SKM-1 treated with dmso at 0.1 percent for 144 hours (cell line): ENCODE results near the gene ELAVL3.
"Not testable (repeated sequence)": the region's sequence is repeated elsewhere in the genome, so short reads cannot be mapped to it uniquely, and the experiment has no call there.

ENCODE experiments used
- DNase-seq: peaks from one replicate; lab custom pipeline; 2025; ENCODE audit not compliant: unreplicated experiment; lab: John Stamatoyannopoulos, UW

The ELAVL3 gene

DNA sequence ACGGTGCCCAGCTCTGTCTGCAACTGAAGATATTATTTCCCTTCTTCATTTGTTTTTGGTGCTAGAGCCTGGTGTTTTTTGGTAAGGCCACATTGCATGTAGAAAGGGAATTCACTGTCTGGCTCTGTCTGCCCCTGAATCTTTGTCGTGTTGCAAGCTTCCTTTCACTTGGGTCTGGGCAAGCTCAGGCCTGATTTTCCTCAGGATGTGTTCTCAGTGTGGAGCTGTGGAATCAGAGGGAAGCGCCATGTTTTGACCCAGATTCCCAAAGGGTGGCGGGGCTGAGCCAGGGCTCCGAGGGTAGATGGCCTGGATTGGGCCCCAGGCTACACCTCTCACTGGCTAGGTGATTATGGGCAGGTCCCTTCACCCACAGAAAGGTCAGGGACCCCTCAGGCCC is 36.8 kb downstream of the ELAVL3 start:
- no peak for DNase-seq

DNA sequence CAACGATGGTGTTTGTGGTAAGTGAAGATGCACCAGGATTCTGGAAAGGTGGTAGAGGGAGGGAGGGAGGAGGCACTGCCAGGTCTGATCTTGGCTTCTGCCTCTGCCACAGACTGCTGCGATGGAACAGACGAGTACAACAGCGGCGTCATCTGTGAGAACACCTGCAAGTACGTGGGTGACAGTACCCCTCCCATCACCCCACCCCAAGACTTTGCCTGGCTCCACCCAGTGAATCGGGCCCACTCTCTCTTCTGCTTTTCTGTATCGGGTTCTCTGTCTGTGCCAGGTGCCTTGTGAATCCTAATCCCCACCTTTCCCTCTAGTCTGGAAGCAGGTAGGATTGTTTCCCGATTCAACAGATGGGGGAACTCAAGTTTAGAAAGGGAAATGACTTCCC is 42.9 kb downstream of the ELAVL3 start:
- no peak for DNase-seq

DNA sequence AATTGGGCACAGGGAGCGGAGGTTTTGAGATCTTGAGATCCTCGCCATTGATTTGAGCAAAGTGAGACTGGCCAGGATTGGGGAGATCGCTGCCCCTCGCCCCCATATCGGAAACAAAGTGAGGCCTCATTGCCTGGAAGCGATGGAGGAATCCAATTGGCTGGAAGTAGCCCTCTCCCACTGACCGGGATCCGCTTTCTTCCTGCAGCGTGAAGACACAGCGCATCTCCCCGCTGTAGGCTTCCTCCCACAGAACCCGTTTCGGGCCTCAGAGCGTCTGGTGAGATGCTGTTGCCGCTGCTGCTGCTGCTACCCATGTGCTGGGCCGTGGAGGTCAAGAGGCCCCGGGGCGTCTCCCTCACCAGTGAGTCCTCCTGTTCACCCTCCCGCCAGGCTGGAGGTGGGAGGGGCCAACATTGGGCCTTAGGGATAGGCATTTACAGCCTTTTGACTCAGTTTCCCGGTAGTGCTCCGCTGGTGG is 45.0 kb downstream of the ELAVL3 start:
- DNase-seq = no peak

DNA sequence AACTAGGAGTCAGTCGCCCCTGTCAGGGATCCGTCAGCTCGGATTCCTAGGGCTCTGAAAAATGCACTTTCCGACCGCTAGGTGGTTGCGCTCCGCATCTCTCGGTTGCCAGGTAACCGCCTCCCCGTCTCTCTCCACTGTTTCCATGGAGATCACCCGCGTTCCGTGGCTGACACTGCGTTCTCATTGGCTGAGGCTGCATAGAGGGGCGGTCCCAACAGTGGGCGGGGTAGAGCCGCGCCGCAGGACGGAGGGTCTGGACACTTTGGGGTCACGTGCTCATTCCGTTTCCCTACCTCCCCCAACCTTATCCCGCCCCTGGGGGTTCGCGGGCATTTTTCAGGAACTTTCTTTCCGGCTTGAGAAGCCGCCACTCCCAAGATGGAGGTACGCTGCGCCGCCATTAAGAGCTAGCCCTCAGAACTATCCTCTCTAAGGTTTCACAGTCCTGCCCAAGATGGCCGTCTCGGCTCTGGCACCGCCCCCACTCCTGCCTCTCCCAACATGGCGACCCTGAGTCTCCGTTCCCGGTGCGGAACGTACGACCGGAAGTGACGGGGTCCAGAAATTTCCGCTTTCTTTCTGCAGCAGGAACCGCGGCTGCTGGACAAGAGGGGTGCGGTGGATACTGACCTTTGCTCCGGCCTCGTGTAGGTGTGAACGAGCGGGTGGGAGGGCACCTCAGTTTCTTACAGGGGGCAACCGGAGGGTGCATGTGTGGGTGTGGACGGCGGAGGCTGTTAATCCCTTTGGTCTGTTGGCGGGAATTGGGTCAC is 45.6 kb downstream of the ELAVL3 start, which contains the start of the genes ODAD3 and PRKCSH:
Gene ODAD3 (minus strand): TSS at position 65 of the 776 bp plus-strand sequence. CDS start 105 bp downstream, outside the sequence.
Gene PRKCSH (plus strand): TSS at position 579 of the 776 bp plus-strand sequence. CDS start 483 bp downstream, outside the sequence.
- peak; percentile 100 for DNase-seq

DNA sequence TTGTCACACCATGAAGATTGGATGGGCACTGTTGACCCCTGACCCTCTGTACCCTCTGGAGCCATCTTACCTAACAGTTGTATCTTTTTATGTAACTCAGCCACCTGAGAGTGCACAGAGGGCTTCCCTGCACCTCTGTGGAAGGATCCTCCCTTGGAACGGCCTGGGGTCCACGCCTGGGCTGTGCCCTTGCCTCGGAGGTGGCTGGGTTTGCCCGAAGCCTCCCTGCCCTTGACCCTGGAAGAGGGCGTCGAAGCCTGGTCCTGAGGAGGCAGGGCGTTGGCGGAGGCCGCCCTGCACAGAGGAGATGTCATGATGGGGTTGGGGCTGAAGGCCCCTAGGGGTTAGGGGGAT is 46.2 kb downstream of the ELAVL3 start:
- no peak for DNase-seq

DNA sequence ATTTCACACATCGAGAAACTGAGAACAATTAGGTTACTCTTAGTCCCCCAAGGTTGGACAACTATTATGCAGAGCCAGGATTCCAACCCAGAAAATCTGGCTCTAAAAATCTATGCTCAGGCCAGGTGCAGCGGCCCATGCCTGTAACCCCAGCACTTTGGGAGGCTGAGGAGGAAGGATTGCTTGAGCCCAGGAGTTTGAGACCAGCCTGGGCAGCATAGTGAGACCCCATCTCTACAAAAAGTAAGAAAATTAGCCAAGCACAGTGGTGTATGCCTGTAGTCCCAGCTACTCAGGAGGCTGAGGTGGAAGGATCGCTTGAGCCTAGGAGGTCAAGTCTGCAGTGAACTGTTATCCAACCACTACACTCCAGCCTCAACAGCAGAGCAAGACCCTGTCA is 47.3 kb downstream of the ELAVL3 start:
- not testable (repeated sequence) for DNase-seq

DNA sequence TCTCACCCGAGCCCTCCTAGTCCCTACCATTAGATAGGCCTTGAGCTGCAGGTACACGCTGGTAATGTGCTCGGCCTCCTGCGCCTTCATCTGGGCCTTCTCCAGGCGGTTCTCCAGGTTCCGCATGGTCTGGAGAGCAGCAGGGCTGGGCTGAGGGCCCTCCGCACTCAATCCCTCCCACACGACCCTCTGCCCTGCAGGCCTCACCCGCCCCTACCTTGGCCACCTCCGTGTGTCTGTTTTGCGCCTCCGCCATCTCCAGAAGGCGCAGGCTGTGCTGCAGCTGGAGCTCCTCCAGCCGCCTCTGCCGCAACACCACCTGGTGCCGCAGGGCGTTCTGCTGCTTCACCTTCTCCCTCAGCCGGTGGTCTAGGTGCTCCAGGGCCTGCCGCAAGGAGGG is 54.2 kb downstream of the ELAVL3 start:
- no peak for DNase-seq

DNA sequence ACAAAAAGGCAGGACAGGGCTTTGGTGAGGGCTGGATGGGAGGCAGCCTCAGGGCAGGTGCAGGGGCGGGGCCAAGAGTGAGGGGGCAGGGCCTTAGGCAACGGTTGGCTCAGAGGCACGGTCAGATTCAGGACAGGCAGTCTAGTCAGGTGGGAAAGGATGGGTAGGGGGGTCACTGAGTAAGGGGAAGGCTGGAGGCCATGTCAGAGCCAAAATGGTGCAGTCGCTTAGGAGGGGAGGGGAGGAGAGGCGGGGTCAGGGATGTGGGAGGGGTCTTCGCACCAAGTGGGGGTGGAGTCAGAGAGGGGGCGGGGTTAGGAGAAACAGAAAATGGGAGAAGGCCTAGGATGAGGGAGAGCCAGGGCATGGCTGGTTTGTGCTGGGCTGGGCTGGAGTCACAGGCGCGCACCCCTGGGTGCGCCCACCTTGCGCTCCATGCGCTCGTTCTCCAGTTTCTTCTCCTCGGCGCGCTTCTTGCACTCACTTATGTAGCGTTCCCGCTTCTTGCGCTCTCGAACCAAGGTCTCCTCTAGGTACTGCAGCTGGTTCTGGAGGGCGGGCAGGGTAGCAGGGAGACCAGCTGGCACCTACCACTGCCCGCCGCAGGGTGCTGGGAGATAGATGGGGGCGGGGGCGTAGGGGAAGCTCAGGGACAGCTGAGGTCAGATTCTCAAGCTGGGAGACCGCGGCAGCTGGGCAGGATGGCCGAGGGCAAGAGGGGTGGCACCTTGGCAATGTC is 55.0 kb downstream of the ELAVL3 start:
- no peak for DNase-seq

DNA sequence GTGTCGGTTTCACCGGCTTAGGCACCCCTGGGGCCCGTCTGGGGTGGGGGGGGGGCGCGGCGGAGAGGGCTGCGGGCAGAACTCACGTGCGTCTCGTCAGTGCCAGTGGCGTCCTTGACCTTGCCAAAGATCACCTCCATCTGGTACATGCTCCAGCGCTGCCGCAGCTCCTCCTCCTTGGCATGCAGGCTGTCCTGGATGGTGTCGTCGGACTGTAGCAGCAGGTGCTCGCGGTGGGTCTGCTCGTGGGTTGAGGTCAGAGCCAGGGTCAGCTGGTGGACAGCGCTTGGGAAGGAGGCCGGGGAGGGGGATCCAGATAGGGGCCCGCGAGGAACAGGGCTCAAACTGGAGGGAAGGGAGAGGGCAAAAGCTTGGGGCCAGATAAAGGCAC is 57.1 kb downstream of the ELAVL3 start:
- no peak for DNase-seq

DNA sequence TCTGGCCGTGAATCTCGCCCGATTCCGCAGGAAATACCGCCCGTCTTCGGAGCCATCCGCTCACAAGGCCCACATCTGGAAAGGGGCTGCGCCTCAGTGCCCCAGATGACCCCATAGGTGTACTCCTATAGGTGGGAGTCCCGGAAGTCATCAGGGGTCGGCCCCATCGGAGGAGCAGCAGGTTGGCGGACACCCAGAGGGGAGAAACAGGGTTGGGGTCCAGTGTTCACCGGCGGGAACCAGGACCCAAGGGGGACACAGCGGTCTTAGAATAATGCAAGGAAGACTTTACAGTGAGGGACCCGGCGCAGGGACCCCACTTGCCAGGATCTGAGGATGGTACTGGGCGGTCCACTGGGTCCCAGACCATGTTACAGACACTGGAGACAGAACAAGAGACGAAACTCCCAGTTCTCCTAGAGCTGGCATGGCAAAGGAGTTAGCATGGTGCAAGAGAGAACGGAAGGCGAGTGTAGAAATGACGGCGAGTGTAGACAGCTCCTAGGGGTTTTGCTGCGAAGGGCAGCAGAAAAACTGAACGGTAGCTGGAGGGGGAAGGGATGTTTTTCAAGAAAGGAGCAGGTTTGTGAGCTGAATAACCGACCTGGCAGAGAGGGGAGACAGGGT is 57.6 kb downstream of the ELAVL3 start:
- no peak for DNase-seq

DNA sequence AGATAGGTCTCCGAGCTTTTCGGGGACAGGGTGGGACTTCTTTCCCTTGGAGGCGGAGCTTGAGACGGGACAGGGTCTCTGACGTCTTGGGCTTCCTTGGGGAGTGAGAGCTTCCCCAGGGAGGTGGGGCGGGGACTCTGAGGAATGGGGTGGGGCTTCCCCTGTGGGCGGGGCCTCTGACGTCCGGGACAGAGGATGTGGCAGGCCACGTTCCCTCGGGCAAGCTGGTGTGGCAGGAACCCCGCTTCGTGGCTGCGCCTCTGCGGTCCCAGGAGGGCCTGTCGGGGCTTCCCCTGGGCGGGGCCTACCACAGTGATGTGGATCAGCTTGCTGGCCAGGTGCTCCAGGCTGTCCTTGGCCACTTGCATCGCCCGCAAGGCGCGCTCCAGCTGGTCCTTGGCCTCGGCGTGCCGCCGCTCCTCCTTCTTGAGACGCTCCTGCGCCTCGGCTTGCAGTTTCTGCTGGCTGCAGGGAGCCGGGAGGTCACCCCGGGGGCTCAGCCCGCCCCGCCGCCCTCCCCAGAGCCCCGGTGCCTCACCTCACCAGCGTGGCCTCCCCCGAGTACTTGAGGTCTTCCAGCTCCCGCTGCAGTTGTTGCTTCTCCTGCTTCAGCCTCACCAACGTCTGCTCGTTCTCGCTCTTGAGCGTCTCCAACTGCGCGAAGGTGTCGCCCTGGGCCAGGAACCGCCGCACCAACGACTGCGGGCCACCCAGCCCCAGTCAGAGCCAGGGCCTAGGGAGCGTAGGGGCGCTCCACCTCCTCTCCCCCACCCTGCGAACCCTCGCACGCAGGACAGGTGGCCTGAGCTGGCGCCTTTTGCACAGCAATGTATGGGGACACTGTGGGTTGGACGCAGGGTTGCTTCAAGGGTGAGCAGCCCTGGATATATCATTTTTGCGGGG is 58.4 kb downstream of the ELAVL3 start:
- no peak for DNase-seq

DNA sequence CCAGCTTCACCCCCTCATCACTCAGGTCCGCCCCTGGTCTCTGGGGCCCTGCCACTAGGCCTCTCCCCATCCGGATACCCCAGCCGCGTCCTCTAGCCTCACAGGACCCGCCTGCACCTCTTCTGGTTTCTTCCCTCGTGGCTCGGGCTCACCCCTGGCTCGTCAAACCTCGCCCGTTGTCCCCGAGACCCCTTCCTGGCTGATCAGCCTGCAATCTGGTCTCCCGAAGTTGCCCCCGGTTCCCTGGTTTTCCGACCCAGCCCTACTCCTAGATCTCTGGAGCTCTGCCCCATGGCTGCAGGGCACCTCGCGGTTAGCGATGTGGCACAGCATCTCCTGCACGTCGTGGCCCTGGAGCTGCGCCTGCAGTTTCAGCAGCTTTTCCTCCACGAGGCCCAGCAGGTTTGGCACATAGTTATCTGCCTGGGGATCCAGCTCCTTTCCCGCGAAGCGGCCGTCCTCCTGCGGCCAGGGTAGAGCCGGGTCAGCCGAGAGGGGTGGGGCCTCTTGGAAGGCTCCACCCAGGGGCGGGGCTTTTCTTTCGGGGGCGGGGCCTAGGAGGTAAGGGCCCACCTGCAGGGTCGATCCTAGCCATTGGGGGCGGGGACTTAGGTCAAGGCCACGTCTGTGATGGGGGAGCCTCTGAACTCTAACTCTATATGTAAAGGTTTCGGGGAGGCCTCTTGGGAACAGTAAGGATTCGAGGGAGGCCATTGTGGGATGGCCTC is 59.3 kb downstream of the ELAVL3 start:
- no peak for DNase-seq

DNA sequence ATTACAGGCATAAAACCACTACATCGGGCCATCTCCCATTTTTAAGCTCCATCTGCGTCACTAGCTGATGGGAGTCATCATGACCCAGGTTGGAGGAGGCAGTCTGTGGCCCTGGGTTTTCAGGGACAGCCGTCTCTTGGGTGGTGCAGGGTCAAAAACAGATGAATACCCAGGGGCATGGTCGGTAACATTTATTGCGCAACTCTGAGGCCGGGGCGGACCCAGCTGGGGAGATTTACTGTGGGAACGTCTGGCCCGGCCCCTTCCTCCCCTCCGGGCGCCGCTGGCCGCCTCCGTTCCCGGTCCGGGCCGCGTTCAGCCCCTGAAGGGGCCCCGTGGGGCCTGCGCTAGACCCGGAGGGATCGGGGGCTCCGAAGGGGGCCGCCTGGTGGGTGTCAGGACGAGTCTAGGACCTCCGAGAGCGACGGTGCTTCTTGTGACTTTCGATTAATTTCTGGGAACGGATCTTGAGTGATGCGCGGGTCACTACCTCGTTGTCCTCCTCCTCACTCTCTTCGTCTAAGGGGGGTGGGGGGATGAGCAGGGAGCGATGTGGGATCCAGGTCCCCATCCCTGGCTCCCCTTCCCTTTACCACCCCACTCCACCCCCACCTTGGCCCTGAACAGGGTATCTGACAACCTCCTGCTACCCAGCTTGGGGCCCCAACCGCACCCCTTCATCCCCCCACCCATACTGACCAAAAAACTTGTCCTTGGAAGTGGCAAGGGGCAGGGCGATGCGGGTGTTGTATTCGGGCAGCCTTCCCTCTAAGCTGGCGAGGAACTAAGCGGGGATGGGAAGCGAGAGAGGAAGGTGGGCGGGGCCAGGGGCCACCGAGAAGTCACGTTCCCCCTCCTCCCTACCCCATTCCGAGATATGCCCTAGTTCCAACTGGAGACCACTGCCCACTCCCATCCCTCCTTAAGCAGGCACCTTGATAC is 60.1 kb downstream of the ELAVL3 start:
- no peak for DNase-seq

DNA sequence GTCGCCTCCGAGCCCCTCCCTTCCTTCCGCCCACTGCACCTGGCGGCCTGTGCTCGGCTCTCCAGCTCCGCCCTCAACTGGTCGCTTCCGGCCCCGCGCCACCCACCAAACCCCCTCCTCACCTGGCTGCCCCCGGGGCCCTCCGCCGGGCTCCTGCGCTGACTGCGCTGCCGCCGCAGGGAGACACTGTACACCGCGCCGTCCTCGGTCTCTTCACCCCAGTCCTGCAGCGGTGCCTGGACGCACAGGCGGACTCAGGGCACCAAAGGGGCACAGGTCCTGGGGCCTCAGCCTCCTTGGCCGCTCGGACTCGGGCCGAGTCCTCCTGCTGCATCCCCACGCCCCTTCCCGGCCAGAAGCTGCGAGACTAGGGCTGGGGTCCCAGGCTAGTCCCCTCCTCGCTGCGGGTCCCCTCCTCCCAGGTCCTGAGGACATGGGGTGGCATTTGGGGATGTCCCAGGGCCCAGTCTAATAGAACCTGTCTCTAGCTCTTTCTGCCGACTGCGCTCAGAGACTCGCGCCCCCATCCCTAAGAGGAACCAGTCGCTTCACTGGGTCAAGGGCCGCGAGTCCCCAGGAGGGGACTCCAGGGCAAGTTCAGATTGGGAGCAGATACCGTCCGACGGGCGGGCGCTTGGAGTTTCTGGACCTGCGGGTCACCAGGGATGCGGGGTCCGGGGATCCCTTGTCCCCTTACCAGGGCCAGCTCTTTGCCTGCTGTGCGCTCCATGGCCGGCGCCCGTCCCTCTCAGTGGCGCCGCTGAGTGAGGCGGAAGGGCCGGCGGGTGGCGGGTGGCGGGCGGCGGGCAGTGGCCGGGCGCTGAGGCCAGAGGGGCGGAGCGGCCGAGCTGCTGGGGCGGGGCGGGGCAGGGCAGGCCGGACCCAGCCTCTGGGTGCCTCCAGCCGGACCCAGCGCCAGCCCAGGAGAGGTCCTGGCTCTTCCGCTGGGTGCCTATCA is 62.0 kb downstream of the ELAVL3 start, which contains the start of gene RGL3:
Gene RGL3 (minus strand): TSS at position 766 of the 958 bp plus-strand sequence. CDS start 36 bp downstream, at position 730.
- DNase-seq = no peak

DNA sequence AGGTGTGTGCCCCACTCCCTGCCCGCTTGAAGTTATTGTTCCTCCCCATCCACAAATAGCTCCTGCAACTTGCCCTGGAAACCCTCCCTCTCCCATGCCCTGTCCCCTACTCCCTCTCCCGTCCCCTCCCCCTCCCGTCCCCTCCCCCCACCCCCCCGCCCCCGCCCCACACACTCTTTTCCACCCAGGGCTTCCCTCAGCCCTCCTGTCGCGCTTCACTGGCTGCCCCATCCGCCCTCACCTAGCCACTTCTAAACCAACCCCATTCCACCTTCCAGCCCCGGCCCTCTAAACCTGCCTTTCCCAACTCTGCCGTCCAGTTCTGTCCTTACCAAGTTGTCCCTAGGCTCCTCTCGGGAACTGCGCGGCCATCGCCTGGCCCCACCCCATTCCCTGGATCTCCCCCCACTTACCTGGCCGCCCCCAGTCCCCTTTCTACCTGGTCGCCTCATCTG is 62.7 kb downstream of the ELAVL3 start:
- DNase-seq = no peak

DNA sequence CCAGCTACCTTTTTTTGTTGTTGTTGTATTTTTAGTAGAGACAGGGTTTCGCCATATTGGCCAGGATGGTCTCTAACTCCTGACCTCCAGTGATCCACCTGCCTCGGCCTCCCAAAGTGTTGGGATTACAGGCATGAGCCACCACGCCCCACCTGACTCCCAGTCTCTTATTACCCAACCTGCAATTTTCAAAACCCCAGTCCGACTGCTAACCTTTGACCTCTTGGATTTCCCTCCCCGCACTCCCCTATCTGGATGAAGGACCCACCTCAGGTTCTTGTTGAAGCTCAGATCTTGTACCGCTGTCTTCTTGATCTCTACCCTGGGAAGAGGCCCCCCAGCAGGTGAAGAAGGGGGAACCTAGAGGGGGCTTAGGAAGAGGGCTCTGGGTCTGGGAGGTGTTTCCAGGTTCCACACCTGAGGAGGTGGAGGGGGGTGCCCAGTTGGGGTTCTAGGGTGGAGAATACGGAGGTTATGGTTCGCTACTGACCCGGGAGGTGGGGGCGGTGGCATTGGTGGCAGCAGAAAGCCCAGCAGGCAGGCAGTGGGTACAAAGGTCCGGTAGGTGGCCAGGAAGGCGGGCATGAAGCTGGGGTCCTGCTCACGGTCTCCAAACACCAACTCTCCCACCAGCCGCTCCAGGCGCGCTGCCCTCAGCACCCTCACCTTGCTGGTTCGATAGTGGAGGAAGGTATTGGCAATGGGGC is 64.3 kb downstream of the ELAVL3 start:
- no peak for DNase-seq

DNA sequence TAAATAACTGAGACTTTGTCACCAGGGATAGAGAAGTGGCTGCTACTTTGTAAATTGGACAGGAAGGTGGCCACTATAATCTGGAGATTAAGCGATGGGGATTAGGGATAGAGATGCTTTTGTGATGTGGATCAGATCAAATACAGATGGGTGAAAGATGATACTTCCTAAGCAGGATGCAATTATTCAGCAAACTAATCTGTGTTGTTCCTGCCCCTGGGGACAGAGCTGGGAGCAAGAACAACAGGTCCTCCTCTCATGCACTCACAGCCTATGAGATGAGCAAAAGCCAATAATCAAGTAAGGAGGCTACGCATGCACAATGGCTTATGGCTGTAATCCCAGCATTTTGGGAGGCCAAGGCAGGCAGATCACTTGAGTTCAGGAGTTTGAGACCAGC is 66.3 kb downstream of the ELAVL3 start:
- no peak for DNase-seq
